Kidney (tissue), 14 donors: Measurements from ENCODE around the gene GPN1. TPM values are rescaled to one million over a fixed set of nuclear protein-coding genes. Genes with fewer than 3 reads are reported as not detected.
"Not testable (repeated sequence)": the region's sequence is repeated elsewhere in the genome, so short reads cannot be mapped to it uniquely, and the experiment has no call there.

Experiments
- DNase-seq, 5 donors: peaks; one replicate each; pipeline ENCODE4 v3.0.0-alpha.2; 2013 to 2020
- FAIRE-seq: peaks from 2 replicates; lab custom pipeline; 2012; peaks lifted over from hg19 to GRCh38; lab: Jason Lieb, UNC
- H3K27ac ChIP-seq, 2 donors: one replicate each; pipeline ENCODE4 v1.7.0; 2013; ENCODE audit warnings: low read depth in 2 of 2, low read length in 2 of 2, inconsistent platforms in 1 of 2
- H3K27me3 ChIP-seq: one replicate; pipeline ENCODE4 v1.7.1; 2013; ENCODE audit warnings: low read length, inconsistent platforms; ENCODE audit not compliant: control insufficient read depth, insufficient read depth
- H3K36me3 ChIP-seq, 3 donors: one replicate each; pipeline versions ENCODE4 v1.7.0 to v1.7.1; 2013; ENCODE audit warnings: low read length in 3 of 3, control low read depth in 1 of 3, inconsistent platforms in 1 of 3; ENCODE audit not compliant: insufficient read depth in 3 of 3, control insufficient read depth in 2 of 3
- H3K4me1 ChIP-seq, 3 donors: one replicate each; pipeline versions ENCODE4 v1.7.0 to v1.7.1; 2013; ENCODE audit warnings: low read length in 3 of 3, inconsistent platforms in 1 of 3, low read depth in 1 of 3; ENCODE audit not compliant: control insufficient read depth in 2 of 3, insufficient read depth in 2 of 3
- H3K4me3 ChIP-seq, 3 donors: one replicate each; pipeline versions ENCODE4 v1.7.0 to v1.8.1; 2013; ENCODE audit warnings: low read length in 3 of 3, control low read depth in 1 of 3, inconsistent platforms in 1 of 3
- H3K9ac ChIP-seq, 3 donors: one replicate each; pipeline versions ENCODE4 v1.7.0 to v1.7.1; 2013; ENCODE audit warnings: low read length in 3 of 3, control low read depth in 1 of 3, inconsistent platforms in 1 of 3
- H3K9me3 ChIP-seq, 3 donors: one replicate each; pipeline versions ENCODE4 v1.7.0 to v1.7.1; 2013; ENCODE audit warnings: low read length in 3 of 3, control low read depth in 1 of 3, inconsistent platforms in 1 of 3; ENCODE audit not compliant: control insufficient read depth in 2 of 3, insufficient read depth in 1 of 3
- intact Hi-C: fragments of 100-400 bp; cut with DNase I; formaldehyde crosslinking; loops from one replicate; pipeline ENCODE4 v1.11.1; 2022
- polyA plus RNA-seq: library from polyadenylated mRNA; stranded (reverse); fragments of 350-450 nt; fragmentation: Illumina TruSeq; extraction: RNeasy Lipid Tissue Mini Kit (QIAGEN cat#74804); gene quantifications from one replicate; pipeline ENCODE4 v1.2.3, GENCODE V29; 2014; ENCODE audit warnings: low read depth, low replicate concordance; ENCODE audit not compliant: insufficient read depth
- total RNA-seq: library from RNA; stranded (reverse); fragmentation: NEBNext Ultra II Directional; extraction: Animal tissue kit (Norgen Biotek cat#: 25700); gene quantifications from one replicate; pipeline ENCODE4 v1.2.1, GENCODE V29; 2021
- TF ChIP-seq, protein P1 (sequence below): IDR thresholded peaks from 3 replicates; pipeline ENCODE4 v1.5.1; 2012; ENCODE audit warnings: mild to moderate bottlenecking, moderate library complexity, borderline replicate concordance; ENCODE audit not compliant: insufficient read depth; ENCODE audit errors: extremely low read depth
- donor health status: control.
- donor health status: control.
- donor health status: control.
- donor health status: control.
- donor health status: control.
- donor health status: DM: yes; HTN: yes; CAD: no.
- donor health status: Normal renal cell carcinoma (clear cell type).

GPN1 gene
- total and polyA plus RNA-seq, 2 donors from 2014 or later: 28.1 to 31.6 TPM

- DNase-seq: peak in 2 of 5 donors; percentile 35 to 42
Measured at GRCh38 chr2:27627963-27628766, 685 bp upstream of the GPN1 start.

GRCh38 chr2:27630257-27630656 is 1.4 kb downstream of the GPN1 start:
- H3K27ac ChIP-seq, intact Hi-C loops, H3K4me3 ChIP-seq, H3K27me3 ChIP-seq, DNase-seq, H3K9ac ChIP-seq, FAIRE-seq, H3K9me3 ChIP-seq: not testable (repeated sequence)
- H3K4me1 ChIP-seq: peaks cover 0 to 10% (median 0%) of the 10 kb centered on the region in 3 donors
- H3K36me3 ChIP-seq: peaks cover 12 to 27% (median 14%) of the 10 kb centered on the region in 3 donors

More at GRCh38 chr2:27627963-27628766, 685 bp upstream of the GPN1 start:
- TF ChIP-seq, protein P1, sequence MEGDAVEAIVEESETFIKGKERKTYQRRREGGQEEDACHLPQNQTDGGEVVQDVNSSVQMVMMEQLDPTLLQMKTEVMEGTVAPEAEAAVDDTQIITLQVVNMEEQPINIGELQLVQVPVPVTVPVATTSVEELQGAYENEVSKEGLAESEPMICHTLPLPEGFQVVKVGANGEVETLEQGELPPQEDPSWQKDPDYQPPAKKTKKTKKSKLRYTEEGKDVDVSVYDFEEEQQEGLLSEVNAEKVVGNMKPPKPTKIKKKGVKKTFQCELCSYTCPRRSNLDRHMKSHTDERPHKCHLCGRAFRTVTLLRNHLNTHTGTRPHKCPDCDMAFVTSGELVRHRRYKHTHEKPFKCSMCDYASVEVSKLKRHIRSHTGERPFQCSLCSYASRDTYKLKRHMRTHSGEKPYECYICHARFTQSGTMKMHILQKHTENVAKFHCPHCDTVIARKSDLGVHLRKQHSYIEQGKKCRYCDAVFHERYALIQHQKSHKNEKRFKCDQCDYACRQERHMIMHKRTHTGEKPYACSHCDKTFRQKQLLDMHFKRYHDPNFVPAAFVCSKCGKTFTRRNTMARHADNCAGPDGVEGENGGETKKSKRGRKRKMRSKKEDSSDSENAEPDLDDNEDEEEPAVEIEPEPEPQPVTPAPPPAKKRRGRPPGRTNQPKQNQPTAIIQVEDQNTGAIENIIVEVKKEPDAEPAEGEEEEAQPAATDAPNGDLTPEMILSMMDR: no peak
- intact Hi-C loops: no loop called here
- H3K27ac ChIP-seq: peak overlapping the region; percentile 79 to 83
- FAIRE-seq: no peak
- peak overlapping the region; percentile 88 to 97 (median 91) for H3K4me3 ChIP-seq
- peaks cover 6 to 21% (median 13%) of the 10 kb centered on the region in 3 donors for H3K36me3 ChIP-seq
- peak overlapping the region; percentile 86 to 97 (median 86) for H3K9ac ChIP-seq
- H3K27me3 ChIP-seq: no peaks in the 10 kb centered on the region
- peaks cover 0 to 10% (median 0%) of the 10 kb centered on the region in 3 donors for H3K4me1 ChIP-seq
- H3K9me3 ChIP-seq: no peaks in the 10 kb centered on the region

DNA sequence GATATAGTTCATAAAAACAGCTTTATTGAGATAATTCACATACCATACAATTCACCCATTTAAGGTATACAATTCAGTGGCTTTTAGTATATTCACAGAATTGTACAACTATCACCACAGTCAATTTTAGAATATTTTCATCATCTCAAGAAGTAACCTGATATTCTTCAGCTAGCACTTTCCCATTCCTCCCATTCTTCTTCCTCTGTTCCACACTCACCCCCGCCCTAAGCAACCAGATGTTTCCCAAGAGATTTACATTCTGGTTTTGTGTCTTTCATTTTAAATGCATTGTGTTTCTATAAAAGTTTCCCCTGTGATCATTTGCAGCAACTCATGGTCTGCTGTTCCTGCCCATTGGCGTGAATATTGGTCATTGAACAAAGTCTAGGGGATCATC is 5.4 kb downstream of the GPN1 start:
- intact Hi-C loops: no loop called here
- no peaks in the 10 kb centered on the region for H3K9me3 ChIP-seq
- peaks cover 0 to 4% (median 0%) of the 10 kb centered on the region in 3 donors for H3K4me1 ChIP-seq
- no peak overlapping the region for H3K9ac ChIP-seq
- no peak overlapping the region for H3K27ac ChIP-seq
- H3K36me3 ChIP-seq: peaks cover 15 to 54% (median 21%) of the 10 kb centered on the region in 3 donors
- TF ChIP-seq, protein P1: no peak
- H3K27me3 ChIP-seq: no peaks in the 10 kb centered on the region
- FAIRE-seq (no peak), DNase-seq (no peak)
- H3K4me3 ChIP-seq: no peak overlapping the region

GRCh38 chr2:27636766-27637165 is 7.9 kb downstream of the GPN1 start:
- no peaks in the 10 kb centered on the region for H3K4me1 ChIP-seq
- no peak overlapping the region for H3K27ac ChIP-seq
- DNase-seq (no peak), FAIRE-seq (no peak)
- H3K9ac ChIP-seq: no peak overlapping the region
- H3K9me3 ChIP-seq: no peaks in the 10 kb centered on the region
- H3K27me3 ChIP-seq: no peaks in the 10 kb centered on the region
- TF ChIP-seq, protein P1: no peak
- H3K36me3 ChIP-seq: peaks cover 17 to 59% (median 25%) of the 10 kb centered on the region in 3 donors
- H3K4me3 ChIP-seq: no peak overlapping the region
- intact Hi-C loops: no loop called here
